ENCODE data around the gene PFKP.
"Not testable (repeated sequence)": the region's sequence is repeated elsewhere in the genome, so short reads cannot be mapped to it uniquely, and the experiment has no call there.

The PFKP gene

DNA sequence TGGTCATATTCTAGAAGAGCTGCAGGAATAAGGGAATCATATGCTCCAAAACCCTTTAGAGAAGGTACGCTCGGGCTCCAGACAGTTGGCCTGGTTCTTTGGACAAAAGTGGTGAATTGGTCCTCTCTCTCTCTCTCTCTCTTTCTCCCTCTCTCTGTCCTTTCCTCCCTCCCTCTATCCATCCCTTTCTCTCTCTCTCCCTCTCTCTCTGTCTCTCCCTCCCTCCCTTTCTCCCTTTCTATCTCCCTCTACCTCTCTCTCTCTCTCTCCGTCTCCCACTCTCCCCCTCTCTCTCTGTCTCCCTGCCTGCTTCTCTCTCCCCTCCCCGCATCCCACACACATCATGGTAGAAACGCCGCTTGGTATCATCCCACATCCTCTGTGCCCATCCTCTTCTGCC lies 19.8 kb upstream of the PFKP start:
- DNase-seq (ENCODE audit: low spot score): no peak

DNA sequence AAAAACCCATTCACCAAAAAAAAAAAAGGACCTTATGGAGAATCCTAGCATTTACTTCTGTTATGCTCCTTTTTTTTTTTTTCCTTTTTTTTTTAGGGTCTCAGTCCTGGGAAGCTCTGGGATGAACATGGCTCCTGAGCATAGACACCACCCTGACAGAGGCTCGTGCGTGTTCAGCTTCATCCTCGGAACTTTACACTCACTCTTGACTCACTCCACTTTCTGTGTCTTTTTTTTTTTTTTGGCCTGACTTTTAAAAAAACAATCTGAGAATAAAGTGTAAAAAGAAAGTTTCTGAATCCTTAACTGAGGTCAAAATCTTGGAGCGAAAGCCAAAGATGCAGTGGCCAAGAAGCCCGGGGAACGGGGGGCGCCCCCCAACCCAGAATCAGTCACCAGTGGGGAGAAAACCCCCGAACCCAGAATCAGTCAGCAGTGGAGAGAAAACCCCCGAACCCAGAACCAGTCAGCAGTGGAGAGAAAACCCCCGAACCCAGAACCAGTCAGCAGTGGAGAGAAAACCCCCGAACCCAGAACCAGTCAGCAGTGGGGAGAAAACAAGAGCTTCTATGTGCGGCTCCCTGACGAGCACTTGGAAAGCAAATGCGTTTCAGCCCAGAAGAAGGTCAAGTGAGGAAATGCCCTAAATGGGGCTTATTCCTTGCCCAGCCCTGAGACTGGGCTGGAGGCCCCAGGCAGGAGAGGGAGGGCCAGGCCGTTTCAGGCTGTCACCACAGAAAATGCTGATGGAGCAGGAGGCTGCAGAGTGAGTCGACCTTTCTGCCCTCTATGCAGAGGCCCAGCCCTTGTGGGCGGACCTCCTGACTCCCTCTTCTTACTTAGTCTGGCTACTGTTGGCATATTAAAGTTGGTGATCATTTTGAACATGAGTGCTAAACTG lies 19.0 kb upstream of the PFKP start:
- DNase-seq (ENCODE audit: low spot score): no peak

DNA sequence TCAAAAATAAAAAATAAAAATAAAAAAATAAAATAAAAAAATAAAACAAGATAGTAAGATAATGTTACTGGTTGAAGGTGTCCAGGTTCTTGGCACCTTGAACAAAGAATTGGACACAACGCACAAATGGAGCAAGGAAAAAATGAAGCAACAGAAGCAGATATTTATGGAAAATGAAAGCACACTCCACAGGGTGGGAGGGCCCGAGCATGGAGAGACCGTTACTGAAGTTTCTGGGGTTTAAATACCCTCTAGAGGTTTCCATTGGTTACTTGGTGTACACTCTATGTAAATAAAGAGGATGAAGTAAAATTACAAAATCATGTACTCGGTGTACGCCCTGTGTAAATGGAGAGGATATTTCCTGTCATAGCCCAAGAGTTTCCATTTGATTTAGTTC lies 15.7 kb upstream of the PFKP start:
- no peak for DNase-seq (ENCODE audit: low spot score)

DNA sequence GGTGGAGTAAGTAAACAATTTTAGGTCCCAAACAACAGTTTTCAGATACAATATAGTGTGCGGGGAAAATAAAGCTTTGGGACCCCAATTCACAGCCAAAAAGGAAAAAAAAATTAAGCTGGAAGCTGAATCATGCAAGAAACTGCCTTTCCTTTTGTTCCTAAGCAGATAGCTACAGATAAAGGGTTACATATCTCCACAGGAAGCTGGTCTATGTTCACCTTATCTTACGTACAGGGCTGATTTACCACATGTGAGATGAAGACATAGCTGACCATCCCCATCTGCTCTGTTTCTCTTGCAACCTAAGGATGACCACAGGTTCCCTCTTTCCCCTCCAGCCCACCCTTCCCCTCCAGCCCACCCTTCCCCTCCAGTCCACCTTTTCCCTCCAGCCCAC lies 14.2 kb upstream of the PFKP start:
- no peak for DNase-seq (ENCODE audit: low spot score)

DNA sequence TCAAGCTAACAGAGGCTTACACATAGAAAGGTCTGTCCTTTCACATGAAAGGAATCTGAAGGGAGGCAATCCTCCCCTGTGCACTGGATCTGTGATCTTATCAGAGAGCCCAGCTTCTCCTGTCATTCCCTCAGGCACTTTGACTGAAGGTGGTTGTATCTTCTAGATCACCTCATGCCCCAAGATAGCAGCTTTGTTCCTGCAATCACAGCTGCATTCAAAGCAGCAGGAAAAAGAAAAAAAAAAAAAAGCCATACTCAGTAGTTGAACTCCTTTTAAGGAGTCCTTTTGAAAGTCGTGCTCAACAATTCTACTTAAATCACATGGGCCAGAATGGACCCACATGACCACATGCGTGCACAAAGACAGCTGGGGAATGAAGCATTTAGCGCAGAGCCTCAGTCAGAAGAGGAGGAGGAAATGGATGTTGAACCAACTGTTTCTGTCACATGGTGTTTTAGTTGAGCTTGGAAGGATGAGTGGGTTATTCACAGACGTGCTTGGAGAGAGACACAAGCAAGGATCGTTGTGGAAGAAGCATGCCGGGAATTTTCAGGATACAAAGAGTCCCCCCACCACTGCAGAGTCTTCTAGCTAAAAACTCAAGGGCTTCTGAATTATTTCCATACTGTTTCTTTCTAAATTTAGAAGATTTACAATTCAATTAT lies 13.0 kb upstream of the PFKP start:
- no peak for DNase-seq (ENCODE audit: low spot score)

DNA sequence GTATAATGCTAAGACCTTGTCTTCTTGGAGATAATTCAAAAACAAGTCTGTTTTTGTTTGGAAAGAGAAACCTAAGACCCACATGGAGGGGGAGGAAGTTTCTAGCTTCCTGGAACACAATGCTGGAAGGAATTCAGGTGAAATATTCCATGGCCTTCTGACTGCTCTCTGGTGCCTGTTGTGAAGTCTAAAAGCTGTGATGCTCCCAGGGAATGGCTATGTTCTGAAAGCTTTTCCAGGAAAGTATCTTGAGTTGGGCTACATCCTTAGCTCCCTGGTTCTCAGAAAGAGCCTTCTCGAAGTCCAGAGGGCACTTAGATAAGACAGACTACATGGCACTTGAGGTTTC lies 12.5 kb upstream of the PFKP start:
- no peak for DNase-seq (ENCODE audit: low spot score)

DNA sequence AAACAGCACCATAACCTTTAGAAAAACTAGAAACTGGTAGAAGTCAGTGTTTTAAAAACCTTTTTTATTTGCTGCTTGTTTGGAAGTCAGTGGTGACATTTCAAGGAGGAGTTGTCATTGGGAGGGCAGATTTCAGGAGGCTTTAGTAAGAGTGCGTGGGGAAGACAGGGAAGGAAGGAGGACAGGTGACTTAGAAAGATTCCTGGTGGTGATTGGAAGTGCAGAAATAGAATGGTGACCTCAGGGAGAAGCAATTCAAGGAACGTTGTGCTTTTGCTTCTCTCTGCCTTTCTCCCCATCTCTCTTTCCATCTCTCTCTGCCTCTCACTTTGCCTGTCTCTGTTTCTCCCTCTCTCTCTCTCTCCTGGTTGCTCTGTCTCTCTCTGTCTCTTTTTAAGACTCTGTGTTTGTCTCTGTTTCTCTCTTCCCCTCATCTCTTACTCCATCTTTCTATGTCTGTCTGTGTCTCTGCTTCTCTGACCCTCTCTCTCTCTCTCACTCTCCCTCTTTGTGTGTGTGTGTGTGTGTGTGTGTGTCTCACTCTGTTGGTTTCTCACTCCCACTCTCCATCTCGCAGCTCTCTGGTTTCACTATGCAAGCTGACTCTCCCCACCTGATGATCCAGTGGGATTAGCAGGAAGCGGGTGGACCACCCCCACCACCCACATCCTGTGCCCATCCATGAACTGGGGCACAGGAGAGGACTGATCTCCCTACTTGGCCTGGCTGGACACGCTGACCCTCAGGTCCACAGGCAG lies 10.9 kb upstream of the PFKP start:
- DNase-seq (ENCODE audit: low spot score): no peak

DNA sequence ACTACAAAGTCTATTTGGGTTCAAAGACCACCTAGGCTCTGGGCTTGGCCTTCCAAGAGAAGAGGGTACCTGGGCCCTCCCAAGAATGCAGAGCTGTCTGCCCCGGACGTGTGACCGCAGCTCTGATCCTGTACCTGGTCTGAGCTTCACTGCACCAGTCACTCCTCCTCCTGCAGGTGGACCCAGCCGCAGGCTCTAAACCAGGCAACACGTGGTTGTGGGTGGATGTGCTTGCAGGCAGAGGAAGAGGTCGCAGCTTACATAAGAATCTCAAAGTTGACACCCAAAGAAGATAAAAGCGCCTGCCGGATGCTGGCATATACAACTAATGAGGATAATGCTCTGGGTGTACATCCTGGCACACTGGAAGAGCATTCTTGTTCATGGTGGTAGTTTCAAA lies 9.4 kb upstream of the PFKP start:
- no peak for DNase-seq (ENCODE audit: low spot score)

DNA sequence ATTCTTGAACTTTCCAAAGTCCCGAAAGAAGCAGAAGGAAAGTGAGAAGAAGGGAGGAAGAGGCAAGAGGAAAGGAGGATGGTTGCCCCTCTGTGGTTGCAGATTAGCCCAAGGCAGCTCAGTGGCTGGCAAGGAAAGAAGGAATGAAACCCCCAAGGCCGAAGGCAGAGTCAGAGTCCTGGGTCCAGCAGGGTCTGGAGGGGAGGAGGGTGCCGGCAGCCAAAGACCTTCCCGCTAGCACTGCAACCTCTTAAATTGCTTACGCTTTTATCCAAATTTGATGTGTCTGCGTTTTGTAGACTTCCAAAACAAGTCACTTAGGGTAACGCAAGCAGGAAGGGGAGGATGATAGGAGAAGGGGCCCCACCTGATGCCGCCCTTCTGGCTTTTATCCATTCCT lies 7.4 kb upstream of the PFKP start:
- DNase-seq (ENCODE audit: low spot score): no peak

DNA sequence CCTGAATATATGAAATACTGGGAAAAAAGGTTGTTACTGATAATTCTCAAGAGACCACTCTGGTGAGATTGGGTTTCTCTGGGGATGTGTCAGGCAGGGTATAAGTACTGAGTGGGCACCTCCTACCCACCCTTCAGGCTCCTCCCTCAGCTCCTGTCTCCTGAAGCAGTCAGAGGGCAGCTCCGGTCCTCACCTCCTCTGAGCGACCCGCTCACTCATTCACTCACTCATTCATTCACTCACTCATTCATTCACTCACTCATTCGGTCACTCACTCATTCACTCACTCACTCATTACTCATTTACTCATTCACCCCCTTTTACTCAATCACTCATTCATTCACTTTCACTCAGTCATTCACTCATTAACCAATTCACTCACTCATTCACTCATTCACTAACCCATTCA lies 6.9 kb upstream of the PFKP start:
- no peak for DNase-seq (ENCODE audit: low spot score)

DNA sequence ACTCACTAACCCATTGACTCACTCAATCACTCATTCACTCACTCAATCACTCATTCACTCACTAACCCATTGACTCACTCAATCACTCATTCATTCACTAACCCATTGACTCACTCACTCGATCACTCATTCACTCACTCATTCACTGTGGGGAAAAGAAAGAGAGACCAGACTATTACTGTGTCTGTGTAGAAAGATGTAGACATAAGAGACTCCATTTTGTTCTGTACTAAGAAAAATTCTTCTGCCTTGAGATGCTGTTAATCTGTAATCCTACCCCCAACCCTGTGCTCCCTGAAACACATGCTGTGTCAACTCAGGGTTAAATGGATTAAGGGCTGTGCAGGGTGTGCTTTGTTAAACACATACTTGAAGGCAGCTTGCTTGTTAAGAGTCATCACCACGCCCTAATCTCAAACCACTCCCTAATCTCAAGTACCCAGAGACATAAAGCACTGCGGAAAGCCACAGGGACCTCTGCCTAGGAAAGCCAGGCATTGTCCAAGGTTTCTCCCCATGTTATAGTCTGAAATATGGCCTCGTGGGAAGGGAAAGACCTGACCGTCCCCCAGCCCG lies 5.9 kb upstream of the PFKP start:
- DNase-seq (ENCODE audit: low spot score): not testable (repeated sequence)

DNA sequence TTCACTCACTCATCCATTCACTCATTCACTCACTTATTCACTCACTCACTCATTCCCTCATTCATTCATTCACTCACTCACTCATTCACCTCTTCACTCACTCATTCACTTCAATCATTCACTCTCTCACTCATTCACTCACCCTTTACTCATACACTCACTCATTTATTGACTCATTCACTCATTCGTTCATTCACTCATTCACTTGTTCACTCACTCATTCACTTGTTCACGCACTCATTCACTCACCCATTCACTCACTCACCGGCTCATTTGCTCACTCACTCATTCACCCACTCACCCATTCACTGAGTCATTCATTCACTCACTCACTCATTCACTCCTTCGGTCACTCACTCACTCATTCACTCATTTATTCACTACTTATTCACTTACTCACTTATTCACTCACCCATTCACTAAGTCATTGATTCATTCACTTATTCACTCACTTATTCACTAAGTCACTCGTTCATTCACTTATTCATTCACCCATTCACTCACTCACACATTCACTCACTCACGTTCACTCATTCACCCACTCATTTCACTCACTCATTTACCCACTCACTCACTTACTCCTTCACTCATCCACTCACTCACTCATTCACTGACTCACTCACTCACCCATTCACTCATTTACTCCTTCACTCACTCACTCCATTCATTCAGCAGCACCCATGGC lies 4.7 kb upstream of the PFKP start:
- DNase-seq (ENCODE audit: low spot score): no peak

DNA sequence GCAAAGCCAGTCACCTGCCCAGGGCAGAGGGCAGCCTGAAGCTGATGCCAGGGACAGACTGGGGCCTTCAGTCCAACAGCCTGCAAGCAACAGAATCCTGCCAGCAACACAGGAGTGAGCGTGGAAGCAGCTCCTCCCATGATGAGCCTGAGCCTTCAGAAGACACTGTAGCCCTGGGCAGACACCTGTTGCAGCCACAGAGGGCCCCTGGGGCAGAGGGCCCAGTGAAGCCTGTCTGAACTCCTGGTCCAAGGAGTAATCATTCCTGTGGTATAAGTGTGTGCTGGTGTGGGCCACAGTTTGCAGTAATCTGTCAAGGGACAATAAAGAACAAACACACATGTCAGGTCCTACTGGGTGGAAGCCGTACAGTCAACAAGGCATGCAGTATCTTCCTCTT lies 2.9 kb upstream of the PFKP start:
- no peak for DNase-seq (ENCODE audit: low spot score)

DNA sequence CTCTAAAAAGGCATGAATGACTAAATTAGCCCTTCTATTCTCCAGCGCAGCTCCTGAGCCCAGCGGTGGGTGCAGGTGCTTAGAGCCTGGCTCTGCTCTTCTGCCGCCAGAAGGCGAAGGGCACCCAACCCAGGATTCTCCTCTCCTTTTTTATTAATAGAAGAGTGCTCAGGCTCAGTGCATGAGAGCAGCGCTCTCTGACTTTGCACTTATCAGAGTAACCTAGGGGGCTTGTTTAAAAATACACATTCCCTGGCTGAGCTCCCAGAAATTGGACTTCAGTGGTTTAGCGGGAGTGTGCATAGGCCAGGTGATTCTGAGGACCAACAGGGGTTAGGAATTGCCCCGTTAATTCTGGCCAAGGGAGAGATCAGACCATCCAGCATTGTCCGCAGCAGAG lies 1.7 kb upstream of the PFKP start:
- no peak for DNase-seq (ENCODE audit: low spot score)

DNA sequence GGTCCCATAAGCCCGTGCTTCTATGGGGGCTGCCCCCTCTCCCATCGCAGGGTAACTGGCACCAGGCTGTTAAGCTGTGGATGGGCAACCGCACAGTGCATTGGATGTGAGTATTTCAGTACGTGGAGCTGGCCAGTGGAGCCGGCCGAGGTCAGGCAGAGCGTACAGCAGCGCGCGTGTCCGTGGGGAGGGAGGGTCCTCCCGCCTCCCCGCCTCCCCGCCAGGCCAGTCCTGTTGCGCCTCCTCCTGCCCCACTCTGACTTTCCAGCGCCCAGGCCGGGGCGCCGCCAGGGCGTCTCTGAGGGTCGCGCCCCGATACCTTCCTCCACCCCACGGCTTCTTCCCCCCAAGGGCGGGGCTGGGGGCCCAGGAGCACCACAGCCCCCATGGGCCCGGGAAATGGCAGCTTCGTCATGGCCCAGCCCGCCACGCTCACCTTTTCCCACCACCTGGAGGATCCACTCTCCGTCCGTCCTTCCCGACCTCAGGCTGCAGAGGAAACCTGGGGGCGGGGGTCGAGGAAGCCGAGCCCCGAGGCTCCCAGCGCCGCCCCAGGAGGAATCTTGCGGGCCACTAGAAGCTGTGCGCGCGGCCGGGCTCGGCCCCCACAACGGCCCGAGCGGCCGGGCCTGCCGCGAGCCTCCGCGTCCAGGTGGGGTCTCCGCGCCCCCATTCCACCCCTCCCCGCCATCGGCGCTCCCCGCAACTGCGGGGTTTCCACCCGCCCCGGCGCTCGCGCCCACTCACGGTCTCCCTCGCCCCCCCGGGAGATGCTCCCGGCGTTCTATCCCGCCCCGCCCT lies 831 bp upstream of the PFKP start:
- DNase-seq (ENCODE audit: low spot score): no peak

DNA sequence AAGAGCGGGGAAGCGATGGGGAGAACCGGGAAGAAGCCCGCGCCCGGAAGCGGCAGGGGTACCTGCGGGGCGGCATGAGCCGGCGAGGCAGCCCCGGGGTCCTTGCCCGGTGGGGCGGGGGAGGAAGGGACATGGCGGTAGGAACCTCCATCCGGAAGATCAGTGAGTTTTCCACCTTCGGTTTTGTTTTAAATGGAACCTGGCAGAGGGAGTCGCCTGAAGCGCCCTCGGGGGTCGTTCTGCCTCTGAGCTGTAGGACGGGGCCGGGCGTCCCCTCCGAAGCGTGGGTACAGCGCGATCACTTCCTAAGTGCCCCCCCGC lies 471 bp downstream of the PFKP start:
- DNase-seq (ENCODE audit: low spot score): no peak

DNA sequence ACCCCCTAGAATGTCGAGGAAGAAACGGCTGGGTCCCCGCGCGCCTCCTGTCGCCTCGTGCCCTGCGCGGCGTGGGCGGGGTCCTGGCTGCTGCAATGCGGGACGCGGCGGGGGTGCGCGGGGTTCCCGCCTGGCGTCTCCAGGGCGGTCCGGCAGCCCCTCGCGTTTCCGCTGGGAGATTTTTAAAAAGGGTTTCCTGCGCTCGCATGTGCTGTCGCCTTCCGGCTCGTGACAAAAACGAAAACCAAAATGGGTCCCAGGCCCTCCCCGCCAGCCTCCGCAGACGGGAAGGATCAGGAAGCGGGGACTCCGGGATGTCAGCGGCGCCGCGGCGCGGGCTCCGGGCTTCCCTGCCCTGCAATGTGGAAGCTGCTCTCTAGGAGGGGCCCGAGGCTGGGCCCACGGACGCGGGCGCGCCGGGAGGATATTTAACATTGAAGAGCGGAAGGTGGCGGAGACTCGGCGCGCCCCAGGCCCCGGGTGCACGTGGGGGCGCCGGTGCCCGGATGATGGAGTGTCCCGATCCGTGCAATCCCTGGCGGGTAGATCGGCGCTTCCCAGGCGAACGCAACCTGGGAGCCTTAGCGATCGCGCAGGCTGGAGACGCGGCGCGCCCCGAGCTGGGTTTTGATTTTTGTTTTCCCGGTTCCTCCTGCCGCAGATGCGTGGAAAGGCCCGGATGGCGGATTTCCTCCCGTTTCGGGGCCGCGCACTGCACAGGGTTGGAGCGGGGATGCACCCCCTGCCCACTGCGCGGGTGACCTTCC lies 1.0 kb downstream of the PFKP start:
- DNase-seq (ENCODE audit: low spot score): peak; percentile 82

DNA sequence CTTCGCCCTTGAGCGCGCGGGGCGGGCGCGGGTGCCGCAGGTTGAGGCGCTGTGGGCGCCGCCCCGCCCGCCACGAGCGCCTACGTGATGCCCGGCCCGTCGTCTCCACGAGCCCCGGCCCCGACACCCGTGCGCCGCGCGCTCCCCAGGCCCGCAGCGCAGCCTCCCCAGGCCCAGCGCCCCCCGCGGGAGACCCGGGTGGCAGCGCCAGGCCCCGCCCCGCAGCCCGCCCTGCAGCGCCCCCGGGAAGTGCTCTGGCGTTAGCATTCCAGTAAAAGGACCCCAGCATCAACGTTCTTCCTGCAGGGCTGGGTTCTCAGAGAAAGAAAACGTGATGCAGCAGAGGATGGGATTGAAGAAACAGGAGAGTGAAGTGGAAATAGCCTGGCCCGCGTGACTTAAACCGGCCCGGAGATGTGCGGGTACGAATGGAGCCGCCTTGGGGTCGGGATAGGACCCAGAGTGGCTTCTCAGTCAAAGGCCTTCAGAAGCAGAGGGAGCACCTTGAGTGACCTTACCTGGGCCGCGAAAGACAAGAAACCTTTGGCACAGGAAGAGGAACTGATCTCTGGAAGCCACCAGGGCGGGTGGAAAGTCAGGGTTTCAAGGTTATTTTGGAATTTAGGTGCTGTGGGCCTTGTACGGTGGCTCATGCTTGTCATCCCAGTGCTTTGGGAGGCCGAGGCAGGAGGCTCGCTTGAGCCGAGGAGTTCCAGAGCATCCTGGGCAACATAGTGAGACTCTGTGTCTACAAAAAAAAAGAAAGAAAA lies 1.8 kb downstream of the PFKP start:
- no peak for DNase-seq (ENCODE audit: low spot score)

DNA sequence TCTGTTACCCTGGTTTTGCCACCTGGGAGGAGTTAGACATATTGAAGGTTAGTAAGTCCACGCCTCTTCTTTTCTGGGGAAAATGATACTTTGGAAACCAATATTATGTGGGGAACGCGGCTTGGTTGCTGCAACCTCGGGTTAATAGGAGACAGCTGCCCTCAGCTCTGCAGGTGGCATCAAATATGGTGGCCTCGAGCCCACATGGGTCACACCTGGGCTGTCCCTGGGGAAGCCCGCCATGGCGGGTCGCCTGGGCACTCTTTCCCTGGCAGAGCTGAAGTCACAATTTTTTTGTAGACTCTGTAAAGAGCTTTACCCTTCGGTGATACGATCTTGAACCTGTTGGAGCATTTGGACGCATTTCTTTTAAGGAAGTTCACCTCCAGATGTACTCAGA lies 2.5 kb downstream of the PFKP start:
- DNase-seq (ENCODE audit: low spot score): no peak

Data from left forelimb (tissue), 1 donor.